CD4-positive, alpha-beta T cell (primary cell): ENCODE data around the gene ZC3H12D. TPM values are rescaled to one million over a fixed set of nuclear protein-coding genes. Genes with fewer than 3 reads are reported as not detected.

Source experiments
- ATAC-seq: fragments of 200-7000 bp; cut with Tn5 transposase; one replicate; pipeline ENCODE4 v1.10.0; 2022; ENCODE audit warnings: mild to moderate bottlenecking; ENCODE audit not compliant: poor library complexity
- CTCF ChIA-PET: fragments of 350-600 bp; sonication (Branson Sonifier 250); formaldehyde crosslinking; loops from one replicate; lab custom pipeline; 2021; ENCODE audit warnings: antibody characterized with exemption, inconsistent platforms; lab: Charles Lee
- POLR2A ChIA-PET: fragments of 350-600 bp; sonication (Branson Sonifier 250); formaldehyde crosslinking; loops from one replicate; lab custom pipeline; 2021; ENCODE audit warnings: antibody characterized with exemption, inconsistent platforms; lab: Charles Lee
- DNase-seq, 14 experiments: peaks; one replicate each; pipeline ENCODE4 v3.0.0-alpha.2; 2013 to 2020; ENCODE audit warnings: mixed read lengths in 2 of 14
- H3K27ac ChIP-seq, 2 donors: one replicate each; pipeline versions ENCODE4 v1.5.1 to v1.7.0; 2013; ENCODE audit warnings: low read length in 2 of 2, low read depth in 1 of 2, mild to moderate bottlenecking in 1 of 2
- H3K27me3 ChIP-seq, 2 experiments: 1 replicate in 1 of 2; 2 replicates in 1 of 2; pipeline versions ENCODE4 v1.6.1 to v1.7.0; 2013; ENCODE audit warnings: low read length in 2 of 2, control low read depth in 1 of 2, mild to moderate bottlenecking in 1 of 2, moderate library complexity in 1 of 2; ENCODE audit not compliant: insufficient read depth in 2 of 2, control insufficient read depth in 1 of 2
- H3K36me3 ChIP-seq: one replicate; pipeline ENCODE4 v1.6.1; 2013; ENCODE audit warnings: low read length, control low read depth; ENCODE audit not compliant: insufficient read depth
- H3K4me1 ChIP-seq: one replicate; pipeline ENCODE4 v1.6.1; 2013; ENCODE audit warnings: low read length, control low read depth; ENCODE audit not compliant: insufficient read depth
- H3K4me3 ChIP-seq: one replicate; pipeline ENCODE4 v1.5.1; 2013; ENCODE audit warnings: mild to moderate bottlenecking, low read length, moderate library complexity
- H3K9me3 ChIP-seq, 2 experiments: 1 replicate in 1 of 2; 2 replicates in 1 of 2; pipeline versions ENCODE4 v1.6.1 to v1.7.0; 2013; ENCODE audit warnings: low read length in 2 of 2, mild to moderate bottlenecking in 2 of 2, control low read depth in 1 of 2, moderate library complexity in 1 of 2; ENCODE audit not compliant: control insufficient read depth in 1 of 2, insufficient read depth in 1 of 2
- H3K27ac Mint-ChIP-seq: one replicate; pipeline ENCODE4 v1.8.0; 2020; ENCODE audit warnings: mixed read lengths
- H3K27me3 Mint-ChIP-seq: one replicate; pipeline ENCODE4 v1.8.0; 2021; ENCODE audit warnings: mixed read lengths
- H3K36me3 Mint-ChIP-seq: one replicate; pipeline ENCODE4 v1.8.0; 2021; ENCODE audit warnings: low read depth, mixed read lengths
- H3K4me1 Mint-ChIP-seq: one replicate; pipeline ENCODE4 v1.8.0; 2021; ENCODE audit warnings: low read depth, mixed read lengths
- H3K4me3 Mint-ChIP-seq: one replicate; pipeline ENCODE4 v1.8.0; 2020; ENCODE audit warnings: mild to moderate bottlenecking, mixed read lengths
- H3K9me3 Mint-ChIP-seq: one replicate; pipeline ENCODE4 v1.8.0; 2020; ENCODE audit warnings: mixed read lengths
- CTCF ChIP-seq: fragments of 200-600 bp; IDR thresholded peaks from one replicate; pipeline ENCODE4 v1.8.0; 2022; ENCODE audit warnings: antibody characterized with exemption, mild to moderate bottlenecking
- intact Hi-C, 2 experiments: fragments of 100-400 bp; cut with DNase I in 1 of 2; cut with micrococcal nuclease in 1 of 2; formaldehyde crosslinking; loops; one replicate each; pipeline versions ENCODE4 v1.15.1 to v1.9.0; 2023 to 2025; cut with DNase I, micrococcal nuclease
- total RNA-seq, 174 experiments: library from RNA in 2 of 174; stranded (reverse) in 2 of 174; gene quantifications; one replicate each; pipeline ENCODE4 v1.2.3 and lab custom pipeline; 2021 to 2026

ZC3H12D gene
- total RNA-seq, 2 experiments from 2014 or later, result 70.2 to 71.0 TPM

DNA sequence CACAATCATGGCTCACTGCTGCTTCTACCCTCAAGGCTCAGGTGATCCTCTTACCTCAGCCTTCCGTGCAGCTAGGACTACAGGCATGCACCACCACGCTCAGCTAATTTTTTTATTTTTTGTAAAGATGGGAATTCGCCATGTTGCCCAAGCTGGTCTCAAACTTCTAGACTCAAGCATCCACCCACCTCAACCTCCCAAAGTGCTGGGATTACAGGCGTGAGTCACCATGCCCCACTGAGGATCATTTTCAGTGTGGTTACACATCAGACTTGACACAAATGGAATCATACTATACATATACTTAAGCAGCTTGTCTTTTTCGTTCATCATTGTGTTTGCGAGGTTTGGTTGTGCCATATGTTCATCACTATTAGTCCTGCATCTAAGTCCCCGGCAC lies 26.6 kb downstream of the ZC3H12D start:
- POLR2A ChIA-PET, result no interaction called here
- Mint-ChIP-seq H3K9me3 (no peaks in the 10 kb centered on the region), H3K27me3 (no peaks in the 10 kb centered on the region), H3K4me3 (no peak overlapping the region), H3K36me3 (peaks cover 81% of the 10 kb centered on the region), H3K4me1 (peaks cover 6% of the 10 kb centered on the region), H3K27ac (no peak overlapping the region)
- Histone ChIP-seq H3K4me3 (no peak overlapping the region), H3K36me3 (peaks cover 86% of the 10 kb centered on the region), H3K4me1 (peaks cover 9% of the 10 kb centered on the region), H3K27ac (no peak overlapping the region), H3K27me3 (no peaks in the 10 kb centered on the region), H3K9me3 (no peaks in the 10 kb centered on the region)
- CTCF ChIA-PET, result no interaction called here
- TF ChIP-seq CTCF, result no peak
- intact Hi-C loops, result no loop called here
- ATAC-seq (no peak), DNase-seq (no peak)

DNA sequence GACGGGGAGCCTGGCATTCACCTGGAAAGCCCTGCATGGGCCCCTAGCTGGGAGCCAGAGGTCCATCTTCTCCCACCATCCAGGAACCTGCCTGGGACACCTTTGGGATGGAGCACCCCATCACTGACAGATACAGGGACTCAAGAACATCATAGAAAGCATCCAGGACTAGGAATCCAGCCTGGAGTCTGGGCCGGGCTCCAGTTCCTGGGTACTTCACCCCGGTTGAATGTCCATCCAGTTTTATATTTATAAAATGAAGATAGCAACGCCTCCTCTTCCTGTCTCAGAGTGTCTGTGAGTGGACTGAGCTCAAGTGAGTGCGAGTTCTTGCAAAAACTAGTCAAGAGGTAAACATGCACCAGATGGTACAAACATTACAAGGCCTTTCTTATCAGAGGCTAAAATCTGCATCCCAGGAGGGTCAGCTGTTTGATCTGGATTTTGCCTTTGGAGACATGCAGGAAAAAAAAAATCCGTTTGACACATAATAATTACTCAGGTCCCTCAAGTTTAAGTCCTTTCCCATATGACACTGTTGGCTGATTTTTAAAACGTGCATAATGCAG lies 27.4 kb downstream of the ZC3H12D start:
- H3K4me1 Mint-ChIP-seq, result peaks cover 6% of the 10 kb centered on the region
- Histone ChIP-seq H3K27ac (no peak overlapping the region), H3K27me3 (no peaks in the 10 kb centered on the region), H3K9me3 (no peaks in the 10 kb centered on the region), H3K4me1 (peaks cover 9% of the 10 kb centered on the region), H3K4me3 (no peak overlapping the region), H3K36me3 (peaks cover 86% of the 10 kb centered on the region)
- H3K27me3 Mint-ChIP-seq, result no peaks in the 10 kb centered on the region
- intact Hi-C loops, result no loop called here
- DNase-seq (no peak), ATAC-seq (no peak)
- POLR2A ChIA-PET, result no interaction called here
- CTCF ChIA-PET, result no interaction called here
- H3K4me3 Mint-ChIP-seq, result no peak overlapping the region
- TF ChIP-seq CTCF, result no peak
- no peaks in the 10 kb centered on the region for H3K9me3 Mint-ChIP-seq
- H3K36me3 Mint-ChIP-seq, result peaks cover 73% of the 10 kb centered on the region
- H3K27ac Mint-ChIP-seq, result no peak overlapping the region

GRCh38 chr6:149456311-149457021 lies 28.3 kb downstream of the ZC3H12D start:
- no peak for TF ChIP-seq CTCF
- ATAC-seq, result no peak
- Histone ChIP-seq H3K36me3 (peaks cover 89% of the 10 kb centered on the region), H3K9me3 (no peaks in the 10 kb centered on the region), H3K4me1 (peaks cover 10% of the 10 kb centered on the region), H3K4me3 (no peak overlapping the region), H3K27me3 (no peaks in the 10 kb centered on the region), H3K27ac (no peak overlapping the region)
- CTCF ChIA-PET, result no interaction called here
- Mint-ChIP-seq H3K27me3 (no peaks in the 10 kb centered on the region), H3K4me1 (peaks cover 6% of the 10 kb centered on the region), H3K36me3 (peaks cover 69% of the 10 kb centered on the region), H3K4me3 (no peak overlapping the region), H3K27ac (no peak overlapping the region), H3K9me3 (no peaks in the 10 kb centered on the region)
- POLR2A ChIA-PET, result no interaction called here
- DNase-seq, result no peak
- intact Hi-C loops, result no loop called here
